Measurements from ENCODE around the gene HIVEP1. TPM values are rescaled to one million over a fixed set of nuclear protein-coding genes. Genes with fewer than 3 reads are reported as not detected.

The HIVEP1 gene
- polyA plus RNA-seq, 1 of the 3 experiments (the other 2 are of a cell fraction) = 7.7 TPM

GRCh38 chr6:12017263-12017662 lies 5.2 kb downstream of the HIVEP1 start:
- POLR2A ChIA-PET = no interaction called here
- peaks cover 16% of the 10 kb centered on the region for H3F3A ChIP-seq (replicated peaks; ENCODE audit: insufficient read depth)
- no peaks in the 10 kb centered on the region for H3K27me3 ChIP-seq (ENCODE audit: insufficient read depth)
- H3K4me1 ChIP-seq (ENCODE audit: control insufficient read depth in 1 of 2, insufficient read depth in 2 of 2, low read depth in 1 of 2, low read length in 1 of 2) = peaks cover 3 to 5% of the 10 kb centered on the region in 2 experiments; a peak in 3 of 4 replicates
- H3K4me2 ChIP-seq = no peak overlapping the region
- no peaks in the 10 kb centered on the region for H3K9me3 ChIP-seq
- H2AFZ ChIP-seq (ENCODE audit: low read depth) = no peak overlapping the region
- DNase-seq = no peak
- H3K79me2 ChIP-seq (ENCODE audit: insufficient read depth) = peaks cover 59% of the 10 kb centered on the region
- H3K27ac ChIP-seq (ENCODE audit: low read depth in 2 of 2, low read length in 1 of 2) = no peak overlapping the region
- CTCF ChIA-PET = interaction anchor here (0.8 kb wide), 1 partner anchor 11 kb away, joined by 5 read pairs; no protein-coding TSS in a partner anchor
- no peak for TF ChIP-seq NFIC (IDR thresholded peaks at IDR 0.05; ENCODE audit: borderline replicate concordance)
- TF ChIP-seq USF1 (IDR thresholded peaks at IDR 0.05; ENCODE audit: borderline replicate concordance, low read depth) = no peak
- TF ChIP-seq RAD21 (IDR thresholded peaks at IDR 0.05; ENCODE audit: low read length) = no peak
- TF ChIP-seq ZBTB33 (IDR thresholded peaks at IDR 0.05; ENCODE audit: borderline replicate concordance, low read depth) = no peak
- TF ChIP-seq MXI1 (IDR thresholded peaks at IDR 0.05; ENCODE audit: low read depth, low read length) = no peak
- TF ChIP-seq, protein P1, sequence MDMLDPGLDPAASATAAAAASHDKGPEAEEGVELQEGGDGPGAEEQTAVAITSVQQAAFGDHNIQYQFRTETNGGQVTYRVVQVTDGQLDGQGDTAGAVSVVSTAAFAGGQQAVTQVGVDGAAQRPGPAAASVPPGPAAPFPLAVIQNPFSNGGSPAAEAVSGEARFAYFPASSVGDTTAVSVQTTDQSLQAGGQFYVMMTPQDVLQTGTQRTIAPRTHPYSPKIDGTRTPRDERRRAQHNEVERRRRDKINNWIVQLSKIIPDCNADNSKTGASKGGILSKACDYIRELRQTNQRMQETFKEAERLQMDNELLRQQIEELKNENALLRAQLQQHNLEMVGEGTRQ (IDR thresholded peaks at IDR 0.05; ENCODE audit: borderline replicate concordance, low read depth, low read length) = no peak
- no peak for TF ChIP-seq TCF12 (IDR thresholded peaks at IDR 0.05)
- no peak for TF ChIP-seq RXRA (IDR thresholded peaks at IDR 0.05; ENCODE audit: borderline replicate concordance, low read depth)
- no peak for TF ChIP-seq RCOR1 (IDR thresholded peaks at IDR 0.05; ENCODE audit: low read length)
- TF ChIP-seq, protein P2, sequence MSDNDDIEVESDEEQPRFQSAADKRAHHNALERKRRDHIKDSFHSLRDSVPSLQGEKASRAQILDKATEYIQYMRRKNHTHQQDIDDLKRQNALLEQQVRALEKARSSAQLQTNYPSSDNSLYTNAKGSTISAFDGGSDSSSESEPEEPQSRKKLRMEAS (IDR thresholded peaks at IDR 0.05; ENCODE audit: low read depth) = no peak
- no peak overlapping the region for H3K9ac ChIP-seq
- H3K4me3 ChIP-seq (ENCODE audit: low read depth in 2 of 2, low read length in 1 of 2) = no peak overlapping the region
- H3K9me2 ChIP-seq = no peaks in the 10 kb centered on the region
- no peaks in the 10 kb centered on the region for H4K20me1 ChIP-seq (ENCODE audit: insufficient read depth)
- H3K36me3 ChIP-seq (replicated peaks in 1 of 2; ENCODE audit: control insufficient read depth in 1 of 2, insufficient read depth in 2 of 2, low read length in 1 of 2) = peaks cover 29 to 38% of the 10 kb centered on the region in 2 experiments
- 93% methylated on average over 10 of the region's 10 CpGs for WGBS (ENCODE audit: low lambda C conversion rate)

- Histone ChIP-seq H3K9me3 (no peaks in the 10 kb centered on the region), H3K27ac (ENCODE audit: low read depth in 2 of 2, low read length in 1 of 2) (no peak overlapping the region), H2AFZ (ENCODE audit: low read depth) (no peak overlapping the region), H3K4me3 (ENCODE audit: low read depth in 2 of 2, low read length in 1 of 2) (no peak overlapping the region), H4K20me1 (ENCODE audit: insufficient read depth) (no peaks in the 10 kb centered on the region), H3K4me1 (ENCODE audit: control insufficient read depth in 1 of 2, insufficient read depth in 2 of 2, low read depth in 1 of 2, low read length in 1 of 2) (peaks cover 3 to 5% of the 10 kb centered on the region in 2 experiments; a peak in 3 of 4 replicates), H3K9ac (no peak overlapping the region), H3K4me2 (no peak overlapping the region), H3F3A (replicated peaks; ENCODE audit: insufficient read depth) (peaks cover 16% of the 10 kb centered on the region), H3K9me2 (no peaks in the 10 kb centered on the region), H3K27me3 (ENCODE audit: insufficient read depth) (no peaks in the 10 kb centered on the region), H3K79me2 (ENCODE audit: insufficient read depth) (peaks cover 64% of the 10 kb centered on the region), H3K36me3 (replicated peaks in 1 of 2; ENCODE audit: control insufficient read depth in 1 of 2, insufficient read depth in 2 of 2, low read length in 1 of 2) (peaks cover 29 to 38% of the 10 kb centered on the region in 2 experiments)
- DNase-seq = no peak
- POLR2A ChIA-PET = no interaction called here
- WGBS (ENCODE audit: low lambda C conversion rate) = 100% methylated on average over 8 of the region's 34 CpGs
- CTCF ChIA-PET = interaction anchor here (0.8 kb wide), 1 partner anchor 10 kb away, joined by 5 read pairs; no protein-coding TSS in a partner anchor
- TF ChIP-seq EP300 (IDR thresholded peaks at IDR 0.05; ENCODE audit: borderline replicate concordance in 1 of 2, low read depth in 1 of 2, low read length in 1 of 2) = no peak
- TF ChIP-seq SIN3A (IDR thresholded peaks at IDR 0.05; ENCODE audit: borderline replicate concordance, low read depth, low read length) = no peak
- TF ChIP-seq CHD2 (IDR thresholded peaks at IDR 0.05; ENCODE audit: low read length, partially characterized antibody) = no peak
- TF ChIP-seq, protein P3, sequence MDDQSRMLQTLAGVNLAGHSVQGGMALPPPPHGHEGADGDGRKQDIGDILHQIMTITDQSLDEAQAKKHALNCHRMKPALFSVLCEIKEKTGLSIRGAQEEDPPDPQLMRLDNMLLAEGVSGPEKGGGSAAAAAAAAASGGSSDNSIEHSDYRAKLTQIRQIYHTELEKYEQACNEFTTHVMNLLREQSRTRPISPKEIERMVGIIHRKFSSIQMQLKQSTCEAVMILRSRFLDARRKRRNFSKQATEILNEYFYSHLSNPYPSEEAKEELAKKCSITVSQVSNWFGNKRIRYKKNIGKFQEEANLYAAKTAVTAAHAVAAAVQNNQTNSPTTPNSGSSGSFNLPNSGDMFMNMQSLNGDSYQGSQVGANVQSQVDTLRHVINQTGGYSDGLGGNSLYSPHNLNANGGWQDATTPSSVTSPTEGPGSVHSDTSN (IDR thresholded peaks at IDR 0.05) = no peak
- no peak for TF ChIP-seq RCOR1 (IDR thresholded peaks at IDR 0.05; ENCODE audit: low read length)
- no peak for TF ChIP-seq RFX5 (IDR thresholded peaks at IDR 0.05; ENCODE audit: low read length)
- TF ChIP-seq RAD21 (IDR thresholded peaks at IDR 0.05; ENCODE audit: low read length) = no peak
- no peak for TF ChIP-seq GABPA (IDR thresholded peaks at IDR 0.05; ENCODE audit: low read depth)
- TF ChIP-seq, protein P4, sequence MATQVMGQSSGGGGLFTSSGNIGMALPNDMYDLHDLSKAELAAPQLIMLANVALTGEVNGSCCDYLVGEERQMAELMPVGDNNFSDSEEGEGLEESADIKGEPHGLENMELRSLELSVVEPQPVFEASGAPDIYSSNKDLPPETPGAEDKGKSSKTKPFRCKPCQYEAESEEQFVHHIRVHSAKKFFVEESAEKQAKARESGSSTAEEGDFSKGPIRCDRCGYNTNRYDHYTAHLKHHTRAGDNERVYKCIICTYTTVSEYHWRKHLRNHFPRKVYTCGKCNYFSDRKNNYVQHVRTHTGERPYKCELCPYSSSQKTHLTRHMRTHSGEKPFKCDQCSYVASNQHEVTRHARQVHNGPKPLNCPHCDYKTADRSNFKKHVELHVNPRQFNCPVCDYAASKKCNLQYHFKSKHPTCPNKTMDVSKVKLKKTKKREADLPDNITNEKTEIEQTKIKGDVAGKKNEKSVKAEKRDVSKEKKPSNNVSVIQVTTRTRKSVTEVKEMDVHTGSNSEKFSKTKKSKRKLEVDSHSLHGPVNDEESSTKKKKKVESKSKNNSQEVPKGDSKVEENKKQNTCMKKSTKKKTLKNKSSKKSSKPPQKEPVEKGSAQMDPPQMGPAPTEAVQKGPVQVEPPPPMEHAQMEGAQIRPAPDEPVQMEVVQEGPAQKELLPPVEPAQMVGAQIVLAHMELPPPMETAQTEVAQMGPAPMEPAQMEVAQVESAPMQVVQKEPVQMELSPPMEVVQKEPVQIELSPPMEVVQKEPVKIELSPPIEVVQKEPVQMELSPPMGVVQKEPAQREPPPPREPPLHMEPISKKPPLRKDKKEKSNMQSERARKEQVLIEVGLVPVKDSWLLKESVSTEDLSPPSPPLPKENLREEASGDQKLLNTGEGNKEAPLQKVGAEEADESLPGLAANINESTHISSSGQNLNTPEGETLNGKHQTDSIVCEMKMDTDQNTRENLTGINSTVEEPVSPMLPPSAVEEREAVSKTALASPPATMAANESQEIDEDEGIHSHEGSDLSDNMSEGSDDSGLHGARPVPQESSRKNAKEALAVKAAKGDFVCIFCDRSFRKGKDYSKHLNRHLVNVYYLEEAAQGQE (IDR thresholded peaks at IDR 0.05; ENCODE audit: low read depth, low read length) = no peak
- TF ChIP-seq TCF12 (IDR thresholded peaks at IDR 0.05) = no peak
- no peak for TF ChIP-seq RXRA (IDR thresholded peaks at IDR 0.05; ENCODE audit: borderline replicate concordance, low read depth)
- TF ChIP-seq JUND (IDR thresholded peaks at IDR 0.05) = no peak
- no peak for TF ChIP-seq YY1 (IDR thresholded peaks at IDR 0.05; ENCODE audit: low read depth)
Measured at GRCh38 chr6:12017876-12018401, 5.8 kb downstream of the HIVEP1 start.

Measured in SK-N-SH (cell line).